Measurements from ENCODE around the gene NCKAP1. TPM values are rescaled to one million over a fixed set of nuclear protein-coding genes. Genes with fewer than 3 reads are reported as not detected.

Gene NCKAP1
- total and polyA plus RNA-seq, 2 donors (not counting 3 experiments of a cell fraction or from before 2014, with no cell fraction given), result 49.4 to 130 TPM

DNA sequence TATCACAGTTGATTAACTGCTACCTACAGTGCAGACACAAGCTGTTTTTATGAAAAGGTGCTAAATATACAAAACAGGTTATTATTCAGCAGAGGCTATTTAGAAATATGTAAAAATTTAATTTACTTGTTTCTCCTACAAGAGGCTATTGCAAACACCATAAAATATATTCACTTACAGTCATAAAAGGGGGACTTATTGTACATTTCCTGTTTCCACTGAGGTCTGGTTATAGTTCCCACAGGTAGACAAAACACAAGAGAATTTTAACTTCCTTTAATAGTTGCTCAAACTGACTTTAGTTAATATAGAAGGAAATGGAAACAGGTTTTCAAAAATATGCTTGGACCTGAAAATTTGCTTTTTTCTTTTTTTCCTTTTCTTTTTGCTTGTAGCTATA lies 131.8 kb downstream of the NCKAP1 start:
- Histone ChIP-seq H3K9me3 (replicated peaks; ENCODE audit: control insufficient read depth, insufficient read depth, low read length) (no peaks in the 10 kb centered on the region), H4K20me1 (replicated peaks; ENCODE audit: control insufficient read depth, extremely low read depth, insufficient read depth, low read length) (no peaks in the 10 kb centered on the region), H2AFZ (ENCODE audit: low read depth, low read length) (no peak overlapping the region), H3K4me1 (ENCODE audit: control insufficient read depth, extremely low read depth, insufficient read depth, low read length) (no peaks in the 10 kb centered on the region), H3K9ac (replicated peaks; ENCODE audit: extremely low read depth, insufficient read depth, low read length) (no peak overlapping the region), H3K36me3 (ENCODE audit: control insufficient read depth in 2 of 2, extremely low read depth in 1 of 2, insufficient read depth in 2 of 2, low read length in 2 of 2) (peaks cover 0 to 3% of the 10 kb centered on the region in 2 experiments), H3K4me3 (replicated peaks in 1 of 3; ENCODE audit: insufficient read depth in 1 of 3, low read depth in 1 of 3, low read length in 3 of 3) (no peak overlapping the region), H3K4me2 (ENCODE audit: insufficient read depth, low read length) (no peak overlapping the region), H3K27ac (ENCODE audit: insufficient read depth, low read depth, low read length) (no peak overlapping the region), H3K9me1 (replicated peaks; ENCODE audit: control insufficient read depth, extremely low read depth, insufficient read depth, low read length) (no peaks in the 10 kb centered on the region), H3K79me2 (ENCODE audit: control insufficient read depth, insufficient read depth, low read length) (no peaks in the 10 kb centered on the region), H3K27me3 (ENCODE audit: control insufficient read depth in 2 of 2, insufficient read depth in 2 of 2, low read length in 2 of 2) (no peaks in the 10 kb centered on the region)
- intact Hi-C loops (cut with micrococcal nuclease) (no loop called here), dilution Hi-C loops (cut with MboI; ENCODE audit: extremely low pct_ligation_motif_present, low sequenced_read_pairs) (no loop called here)
- DNase-seq (ENCODE audit: low read depth, low spot score), result no peak
- BruUV-seq (replicated peaks), result no TSS peak
- FAIRE-seq, result no peak
- ChIA-PET CTCF (interaction anchor here (0.6 to 1.3 kb wide), 5 partner anchors 10 to 749 kb away, joined by 3 to 5 read pairs (median 4); no protein-coding TSS in a partner anchor), POLR2A (no interaction called here)
- TF ChIP-seq, protein P1, sequence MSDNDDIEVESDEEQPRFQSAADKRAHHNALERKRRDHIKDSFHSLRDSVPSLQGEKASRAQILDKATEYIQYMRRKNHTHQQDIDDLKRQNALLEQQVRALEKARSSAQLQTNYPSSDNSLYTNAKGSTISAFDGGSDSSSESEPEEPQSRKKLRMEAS (IDR thresholded peaks at IDR 0.05; ENCODE audit: insufficient read depth, insufficient read length), result no peak
- no peak for TF ChIP-seq GATA2 (IDR thresholded peaks at IDR 0.05; ENCODE audit: insufficient read depth, insufficient read length, low read depth, low read length)
- no peak for TF ChIP-seq EZH2 (IDR thresholded peaks at IDR 0.05; ENCODE audit: borderline replicate concordance, low read depth, low read length, severe bottlenecking)
- TF ChIP-seq JUN (IDR thresholded peaks at IDR 0.05; ENCODE audit: borderline replicate concordance, insufficient read depth, insufficient read length, low read depth), result no peak
- TF ChIP-seq POLR2AphosphoS5 (IDR thresholded peaks at IDR 0.05; ENCODE audit: insufficient read depth, low read depth, low read length), result no peak
- no peak for TF ChIP-seq CTCF (IDR thresholded peaks at IDR 0.05; ENCODE audit: extremely low read depth in 1 of 2, insufficient read depth in 1 of 2, low read depth in 1 of 2, low read length in 2 of 2)
- TF ChIP-seq POLR2A (IDR thresholded peaks at IDR 0.05; ENCODE audit: low read depth, low read length), result no peak
- no peak for TF ChIP-seq FOS (IDR thresholded peaks at IDR 0.05; ENCODE audit: borderline replicate concordance, insufficient read depth, low read length)
- no peak for TF ChIP-seq MYC (IDR thresholded peaks at IDR 0.05; ENCODE audit: low read depth, low read length)

Measured in endothelial cell of umbilical vein (primary cell).